HepG2 (cell line): ENCODE data around the gene INHBA. TPM values are rescaled to one million over a fixed set of nuclear protein-coding genes. Genes with fewer than 3 reads are reported as not detected.

ENCODE experiments used
- ATAC-seq: fragments of 200-7000 bp; cut with Tn5 transposase; 3 replicates; pipeline ENCODE4 v1.9.1; 2020; ENCODE audit warnings: mild to moderate bottlenecking, moderate library complexity
- Bru-seq: library from RNA; stranded (reverse); fragments of 400-500 nt; gene quantifications from one replicate; lab custom pipeline; 2021; lab: Mats Ljungman, UMichigan
- BruChase-seq, 2 experiments: library from RNA; stranded (reverse); fragments of 400-500 nt; gene quantifications; one replicate each; lab custom pipeline; 2021; lab: Mats Ljungman, UMichigan
- BruUV-seq: library from RNA; stranded (reverse); fragments of 400-500 nt; replicated peaks from 2 replicates; lab custom pipeline; 2021; lab: Mats Ljungman, UMichigan
- CTCF ChIA-PET: fragments of 300-600 bp; formaldehyde crosslinking; extraction: SDS; loops from one replicate; lab custom pipeline; 2021; ENCODE audit warnings: low total read pairs, inconsistent platforms, low intra/inter-chr PET ratio; lab: Yijun Ruan, JAX
- POLR2A ChIA-PET: fragments of 350-600 bp; sonication (Branson Sonifier 250); formaldehyde crosslinking; loops from one replicate; lab custom pipeline; 2020; ENCODE audit warnings: antibody characterized with exemption, inconsistent platforms; lab: Yijun Ruan, JAX
- DNase-seq: peaks from one replicate; pipeline ENCODE4 v3.0.0-alpha.2; 2015; ENCODE audit warnings: low spot score
- FAIRE-seq: peaks from 3 replicates; lab custom pipeline; 2011; peaks lifted over from hg19 to GRCh38; lab: Jason Lieb, UNC
- H2AFZ ChIP-seq: one replicate; pipeline ENCODE4 v1.6.1; 2011; ENCODE audit warnings: low read length, inconsistent platforms
- H3K27ac ChIP-seq: fragments of 300-600 bp; 3 replicates; pipeline ENCODE4 v1.8.0; 2011; ENCODE audit warnings: mixed run types, mild to moderate bottlenecking, mixed read lengths, low read length, inconsistent platforms; ENCODE audit not compliant: insufficient read depth; ENCODE audit errors: extremely low read length
- H3K27me3 ChIP-seq, 2 experiments: fragments of 200-600 bp in 1 of 2; 2 replicates in 1 of 2; 3 replicates in 1 of 2; pipeline versions ENCODE4 v1.6.0 to v1.8.0; 2011; ENCODE audit warnings: low read length in 2 of 2, mild to moderate bottlenecking in 2 of 2, moderate library complexity in 2 of 2, inconsistent platforms in 1 of 2; ENCODE audit not compliant: insufficient read depth in 2 of 2, control insufficient read depth in 1 of 2
- H3K36me3 ChIP-seq, 2 experiments: fragments of 200-600 bp in 1 of 2; replicated peaks in 1 of 2; 2 replicates in 1 of 2; 3 replicates in 1 of 2; pipeline versions ENCODE4 v1.5.1 to v1.8.0; 2011; ENCODE audit warnings: low read length in 2 of 2, inconsistent platforms in 1 of 2; ENCODE audit not compliant: insufficient read depth in 2 of 2, control insufficient read depth in 1 of 2
- H3K4me1 ChIP-seq: 2 replicates; pipeline ENCODE4 v1.5.1; 2012; ENCODE audit warnings: low read length, inconsistent platforms; ENCODE audit not compliant: insufficient read depth
- H3K4me2 ChIP-seq: 2 replicates; pipeline ENCODE4 v1.6.0; 2011; ENCODE audit warnings: low read depth, low read length, inconsistent platforms
- H3K4me3 ChIP-seq, 3 experiments: fragments of 200-600 bp in 1 of 3; sonication (generic), shearing (Covaris generic) in 1 of 3; replicated peaks in 1 of 3; 2 replicates each; pipeline ENCODE4 v1.5.1; 2011 to 2016; ENCODE audit warnings: low read length in 3 of 3, inconsistent platforms in 2 of 3, low read depth in 2 of 3, mild to moderate bottlenecking in 2 of 3, control low read depth in 1 of 3, mixed read lengths in 1 of 3; ENCODE audit not compliant: insufficient read depth in 1 of 3
- H3K79me2 ChIP-seq: one replicate; pipeline ENCODE4 v1.6.1; 2011; ENCODE audit warnings: low read length, inconsistent platforms; ENCODE audit not compliant: insufficient read depth
- H3K9ac ChIP-seq: 2 replicates; pipeline ENCODE4 v1.6.0; 2011; ENCODE audit warnings: mild to moderate bottlenecking, low read depth, low read length, inconsistent platforms; ENCODE audit not compliant: insufficient read depth
- H3K9me3 ChIP-seq: 2 replicates; pipeline ENCODE4 v1.5.1; 2012; ENCODE audit warnings: mild to moderate bottlenecking, low read length
- H4K20me1 ChIP-seq: 2 replicates; pipeline ENCODE4 v1.6.0; 2011; ENCODE audit warnings: inconsistent platforms, mild to moderate bottlenecking, low read length, moderate library complexity; ENCODE audit not compliant: insufficient read depth
- HHEX ChIP-seq: IDR thresholded peaks from 2 replicates; pipeline ENCODE4 v1.6.1; 2016; ENCODE audit warnings: control low read depth
- NR2C2 ChIP-seq: sonication (generic); formaldehyde crosslinking; IDR thresholded peaks from 2 replicates; pipeline ENCODE4 v1.4.0; 2020; ENCODE audit warnings: missing genetic modification reagents, mild to moderate bottlenecking, moderate library complexity, borderline replicate concordance
- PHF21A ChIP-seq: sonication (generic); formaldehyde crosslinking; IDR thresholded peaks from 2 replicates; pipeline ENCODE4 v1.5.0; 2020; ENCODE audit warnings: mild to moderate bottlenecking, missing genetic modification reagents
- SNAI1 ChIP-seq: sonication (generic); formaldehyde crosslinking; IDR thresholded peaks from 2 replicates; pipeline ENCODE4 v1.5.0; 2020; ENCODE audit warnings: mild to moderate bottlenecking, missing genetic modification reagents, borderline replicate concordance
- TCF12 ChIP-seq, 2 experiments: fragments of 450-650 bp in 1 of 2; sonication (generic) in 1 of 2; formaldehyde crosslinking in 1 of 2; IDR thresholded peaks; 2 replicates each; pipeline versions ENCODE4 v1.6.1 to v1.8.0; 2017 to 2022; ENCODE audit warnings: antibody characterized with exemption in 1 of 2, mild to moderate bottlenecking in 1 of 2, missing genetic modification reagents in 1 of 2, moderate library complexity in 1 of 2
- ZNF263 ChIP-seq: sonication (generic); formaldehyde crosslinking; IDR thresholded peaks from 2 replicates; pipeline ENCODE4 v1.4.0; 2020; ENCODE audit warnings: missing genetic modification reagents
- ZNF362 ChIP-seq: sonication (generic); formaldehyde crosslinking; IDR thresholded peaks from 2 replicates; pipeline ENCODE4 v1.4.0; 2020; ENCODE audit warnings: missing genetic modification reagents, mild to moderate bottlenecking, borderline replicate concordance
- ZNF460 ChIP-seq: sonication (generic); formaldehyde crosslinking; IDR thresholded peaks from 2 replicates; pipeline ENCODE4 v1.5.1; 2020; ENCODE audit warnings: missing genetic modification reagents, mild to moderate bottlenecking, borderline replicate concordance
- ZNF530 ChIP-seq: sonication (generic); formaldehyde crosslinking; IDR thresholded peaks from 2 replicates; pipeline ENCODE4 v1.5.0; 2020; ENCODE audit warnings: low read depth, mild to moderate bottlenecking, missing genetic modification reagents
- ZNF605 ChIP-seq: sonication (generic); formaldehyde crosslinking; IDR thresholded peaks from 2 replicates; pipeline ENCODE4 v1.8.0; 2022; ENCODE audit warnings: mild to moderate bottlenecking, missing genetic modification reagents
- ZNF614 ChIP-seq: IDR thresholded peaks from 2 replicates; pipeline ENCODE4 v1.6.1; 2018; ENCODE audit warnings: missing biosample characterization, missing genetic modification reagents, inconsistent platforms, borderline replicate concordance
- WGBS: methylation state at CpG from one replicate; pipeline ENCODE4 v1.1.6; 2017; ENCODE audit warnings: low lambda C conversion rate; 5-methylcytosine and 5-hydroxymethylcytosine counted together
- in situ Hi-C: cut with HindIII; loops from 2 replicates; pipeline ENCODE4 v1.10.0; 2017; ENCODE audit warnings: low pct_unique_long_range_greater_than_20kb; ENCODE audit not compliant: extremely low pct_ligation_motif_present
- intact Hi-C: fragments of 100-400 bp; cut with micrococcal nuclease; formaldehyde crosslinking; loops from one replicate; pipeline ENCODE4 v1.10.0; 2022; ENCODE audit not compliant: unreplicated experiment
- long read RNA-seq, 2 experiments: library from RNA in 1 of 2; library from polyadenylated mRNA in 1 of 2; stranded (forward) in 1 of 2; unstranded in 1 of 2; transcript quantifications; one replicate each; pipeline ENCODE4 v2.0.0, GENCODE V29; 2019 to 2022
- polyA minus RNA-seq, 3 experiments: library from RNA; depleted of rRNA, polyadenylated mRNA; stranded (reverse); fragments of >200 nt; gene quantifications; 2 replicates each; pipeline ENCODE4 v1.2.3, GENCODE V29; 2011; ENCODE audit warnings: low replicate concordance in 1 of 3
- polyA plus RNA-seq, 8 experiments: library from polyadenylated mRNA; depleted of rRNA in 3 of 8; stranded (reverse) in 7 of 8; unstranded in 1 of 8; fragments of >200 nt; fragmentation: Illumina TruSeq in 4 of 8; extraction: Trizol in 4 of 8; gene quantifications; 2 replicates each; pipeline versions ENCODE4 v1.2.1 to v1.2.3, GENCODE V29; 2011 to 2016; ENCODE audit warnings: low read depth in 4 of 8, missing spikeins in 1 of 8, mixed read lengths in 1 of 8; ENCODE audit not compliant: insufficient read depth in 1 of 8
- total RNA-seq, 5 experiments: library from RNA; depleted of rRNA; stranded (reverse); fragments of >200 nt; fragmentation: Illumina TruSeq; extraction: Trizol; gene quantifications; 2 replicates each; pipeline ENCODE4 v1.2.3, GENCODE V29; 2016; ENCODE audit warnings: low read depth in 1 of 5

The INHBA gene
- not detected in 2 replicates for total RNA-seq (2016; rRNA removed; fragmentation: Illumina TruSeq; extraction: Trizol)
- total RNA-seq (2016; cell fraction: cytosol; rRNA removed; fragmentation: Illumina TruSeq; extraction: Trizol; ENCODE audit: low read depth) = not detected in 2 replicates
- total RNA-seq (2016; cell fraction: insoluble cytoplasmic fraction; rRNA removed; fragmentation: Illumina TruSeq; extraction: Trizol) = not detected in 2 replicates
- total RNA-seq (2016; cell fraction: membrane; rRNA removed; fragmentation: Illumina TruSeq; extraction: Trizol) = not detected in 2 replicates
- total RNA-seq (2016; cell fraction: nucleus; rRNA removed; fragmentation: Illumina TruSeq; extraction: Trizol) = not detected in 2 replicates
- polyA plus RNA-seq (2011; rRNA removed) = not detected in 2 replicates
- not detected in 2 replicates for polyA plus RNA-seq (2011; cell fraction: cytosol; rRNA removed)
- not detected in 2 replicates for polyA plus RNA-seq (2011; cell fraction: nucleus; rRNA removed)
- polyA plus RNA-seq (2012) = not detected in 2 replicates
- not detected in 2 replicates for polyA plus RNA-seq (2016; cell fraction: cytosol; fragmentation: Illumina TruSeq; extraction: Trizol; ENCODE audit: low read depth)
- polyA plus RNA-seq (2016; cell fraction: insoluble cytoplasmic fraction; fragmentation: Illumina TruSeq; extraction: Trizol; ENCODE audit: low read depth) = not detected in 2 replicates
- polyA plus RNA-seq (2016; cell fraction: membrane; fragmentation: Illumina TruSeq; extraction: Trizol; ENCODE audit: low read depth) = not detected in 2 replicates
- polyA plus RNA-seq (2016; cell fraction: nucleus; fragmentation: Illumina TruSeq; extraction: Trizol; ENCODE audit: insufficient read depth, low read depth) = not detected in 2 replicates
- polyA minus RNA-seq (2011; rRNA and poly(A)+ RNA removed; ENCODE audit: low replicate concordance) = 0.30 TPM in 1 of 2 replicates, not detected in the other
- not detected in 2 replicates for polyA minus RNA-seq (2011; cell fraction: cytosol; rRNA and poly(A)+ RNA removed)
- polyA minus RNA-seq (2011; cell fraction: nucleus; rRNA and poly(A)+ RNA removed) = not detected in 2 replicates
- percentile 16 among the genes with signal in this experiment for Bru-seq, nascent RNA
- not detected for BruChase-seq, experiment 1, labeled RNA remaining after a 6-hour chase
- percentile 5 among the genes with signal in this experiment for BruChase-seq, experiment 2, labeled RNA remaining after a 2-hour chase
- long read RNA-seq, experiment 1 = 0 reads
- long read RNA-seq, experiment 2 = 0 reads

- Histone ChIP-seq H3K4me1 (peaks cover 17% of the 10 kb centered on the region), H4K20me1 (no peaks in the 10 kb centered on the region), H3K9me3 (no peaks in the 10 kb centered on the region), H3K27me3 (peaks cover 0 to 7% of the 10 kb centered on the region in 2 experiments; a peak in 3 of 5 replicates), H3K4me2 (no peak within 1 kb of the TSS), H3K9ac (no peak within 1 kb of the TSS), H3K4me3 (no peak within 1 kb of the TSS), H3K36me3 (no peaks in the 10 kb centered on the region), H3K79me2 (no peaks in the 10 kb centered on the region), H2AFZ (no peak within 1 kb of the TSS), H3K27ac (no peak within 1 kb of the TSS)
- FAIRE-seq (no peak), DNase-seq (no peak), ATAC-seq (no peak)
- CTCF ChIA-PET = no interaction called here
- WGBS = 65% methylated on average over 3 of the region's 3 CpGs
- intact Hi-C loops (no loop called here), in situ Hi-C loops (loop anchor here (10.0 to 25.0 kb wide), 2 partner anchors 1378 to 1466 kb away; no protein-coding TSS in a partner anchor)
- TF ChIP-seq ZNF605 (CRISPR knock-in tag) = no peak
- TF ChIP-seq PHF21A = no peak
- no peak for TF ChIP-seq ZNF362
- no peak for TF ChIP-seq NR2C2 (CRISPR knock-in tag)
- TF ChIP-seq SNAI1 (CRISPR knock-in tag) = no peak
- TF ChIP-seq ZNF614 (CRISPR knock-in tag) = no peak
- TF ChIP-seq TCF12 (IDR thresholded peaks at IDR 0.05) = no peak
- TF ChIP-seq TCF12 (CRISPR knock-in tag; IDR thresholded peaks at IDR 0.05) = no peak
- no peak for TF ChIP-seq ZNF530
- no peak for TF ChIP-seq ZNF460 (CRISPR knock-in tag)
- TF ChIP-seq HHEX (CRISPR knock-in tag) = no peak
- TF ChIP-seq ZNF263 = no peak
- BruUV-seq = no TSS peak
- POLR2A ChIA-PET = no interaction called here
These were observed at the start of gene INHBA for GRCh38 chr7:41702635-41703371. TSS of gene INHBA (minus strand) at chr7:41703090. CDS start at chr7:41700374, 2,716 bp downstream.
